GM19328 (cell line): Measurements from ENCODE around the gene LMBR1L.
"Not testable (repeated sequence)": the region's sequence is repeated elsewhere in the genome, so short reads cannot be mapped to it uniquely, and the experiment has no call there.

Experiments
- ATAC-seq: cut with Tn5 transposase; IDR thresholded peaks from one replicate; pipeline ENCODE4 v1.9.1; 2021; ENCODE audit warnings: mild to moderate bottlenecking, moderate library complexity; ENCODE audit not compliant: unreplicated experiment

Gene LMBR1L, protein sequence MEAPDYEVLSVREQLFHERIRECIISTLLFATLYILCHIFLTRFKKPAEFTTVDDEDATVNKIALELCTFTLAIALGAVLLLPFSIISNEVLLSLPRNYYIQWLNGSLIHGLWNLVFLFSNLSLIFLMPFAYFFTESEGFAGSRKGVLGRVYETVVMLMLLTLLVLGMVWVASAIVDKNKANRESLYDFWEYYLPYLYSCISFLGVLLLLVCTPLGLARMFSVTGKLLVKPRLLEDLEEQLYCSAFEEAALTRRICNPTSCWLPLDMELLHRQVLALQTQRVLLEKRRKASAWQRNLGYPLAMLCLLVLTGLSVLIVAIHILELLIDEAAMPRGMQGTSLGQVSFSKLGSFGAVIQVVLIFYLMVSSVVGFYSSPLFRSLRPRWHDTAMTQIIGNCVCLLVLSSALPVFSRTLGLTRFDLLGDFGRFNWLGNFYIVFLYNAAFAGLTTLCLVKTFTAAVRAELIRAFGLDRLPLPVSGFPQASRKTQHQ

DNA sequence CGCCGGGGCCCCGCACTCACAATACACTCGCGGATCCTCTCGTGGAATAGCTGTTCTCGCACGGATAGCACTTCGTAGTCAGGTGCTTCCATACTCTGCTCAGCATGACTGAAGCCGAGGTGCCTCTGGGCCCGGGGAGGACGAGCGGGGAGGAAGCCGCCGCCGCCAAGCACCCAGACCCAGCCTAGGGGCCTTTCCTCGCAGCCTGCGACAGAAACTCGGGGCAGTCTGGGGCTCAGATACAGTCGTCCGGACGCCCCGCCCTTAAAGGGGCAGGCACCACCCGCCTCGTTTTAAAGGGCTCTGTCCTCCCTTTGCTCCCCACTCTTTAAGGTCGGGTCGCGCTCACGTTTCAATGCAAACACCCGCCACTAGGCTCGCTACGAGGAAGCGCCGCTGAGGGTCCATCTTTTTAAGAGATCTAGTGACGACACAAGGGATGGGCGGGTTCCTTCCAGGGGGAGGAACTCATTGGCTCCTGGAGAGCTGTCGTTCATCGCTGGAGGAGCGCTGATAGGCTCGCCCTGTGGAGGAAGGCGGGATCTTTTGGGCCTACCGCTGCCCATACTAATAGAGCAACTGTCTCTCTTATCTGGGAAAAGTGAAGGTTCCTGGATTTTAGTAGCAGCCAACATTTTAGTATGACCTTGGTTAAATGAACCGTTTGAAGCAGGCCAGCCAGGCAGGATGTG lies at the start of gene LMBR1L:
Gene LMBR1L (minus strand): TSS at position 384 of the 692 bp plus-strand sequence. CDS start 292 bp downstream, at position 92.
- peak; percentile 99 for ATAC-seq

DNA sequence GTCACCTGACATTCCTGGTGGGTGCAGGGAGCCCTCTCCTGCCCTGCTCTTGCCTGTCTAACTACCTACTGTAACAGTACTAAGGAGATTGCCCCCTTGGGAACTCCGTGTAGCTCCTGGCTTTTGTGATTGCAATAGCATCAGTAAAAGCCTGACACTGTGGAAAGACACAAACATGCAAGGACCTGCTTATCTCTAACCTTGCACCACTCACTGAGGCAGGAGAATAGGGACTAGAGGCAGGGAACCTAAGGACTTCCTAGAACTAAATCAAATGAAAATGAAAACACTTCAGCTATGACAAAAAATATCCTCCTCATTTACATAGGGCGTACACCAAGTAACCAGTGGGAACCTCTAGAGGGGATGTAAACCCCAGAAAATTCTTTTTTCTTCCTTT lies 49.8 kb upstream of the LMBR1L start:
- no peak for ATAC-seq

DNA sequence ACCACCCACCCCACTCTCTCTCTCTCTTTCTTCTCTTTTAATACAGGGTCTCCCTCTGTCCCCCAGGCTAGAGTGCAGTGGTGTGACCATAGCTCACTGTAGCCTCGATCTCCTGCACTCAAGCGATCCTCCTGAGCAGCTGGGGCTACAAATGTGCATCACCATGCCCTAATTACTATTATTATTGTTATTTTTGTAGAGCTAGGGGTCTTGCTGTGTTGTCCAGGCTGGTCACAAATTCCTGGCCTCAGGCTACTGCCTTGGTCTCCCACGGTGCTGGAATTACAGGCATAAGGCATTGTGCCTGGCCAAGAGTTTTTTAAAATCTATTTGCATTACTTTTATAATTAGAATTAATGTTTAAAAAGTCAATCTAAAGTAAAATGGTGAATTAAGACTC lies 43.6 kb upstream of the LMBR1L start:
- no peak for ATAC-seq

DNA sequence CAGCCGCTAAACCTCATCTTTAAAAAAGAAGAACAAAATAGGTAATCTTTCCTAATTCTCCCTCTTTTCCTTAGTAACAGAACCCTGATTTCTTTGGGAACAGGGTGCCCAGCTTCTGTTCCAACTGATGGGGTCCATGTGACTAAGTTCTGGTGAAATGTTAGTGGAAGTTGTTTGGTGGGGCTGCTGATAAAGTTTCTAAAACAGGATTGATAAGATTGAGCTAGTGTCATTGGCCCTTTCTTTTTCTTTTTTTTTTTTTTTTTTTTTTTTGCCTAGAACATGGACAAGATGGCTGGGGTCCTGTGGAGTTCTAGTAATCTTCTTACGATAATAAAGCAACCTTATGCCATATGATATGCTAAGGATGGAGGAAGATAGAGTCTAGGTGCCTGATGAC lies 36.7 kb upstream of the LMBR1L start:
- ATAC-seq = no peak

DNA sequence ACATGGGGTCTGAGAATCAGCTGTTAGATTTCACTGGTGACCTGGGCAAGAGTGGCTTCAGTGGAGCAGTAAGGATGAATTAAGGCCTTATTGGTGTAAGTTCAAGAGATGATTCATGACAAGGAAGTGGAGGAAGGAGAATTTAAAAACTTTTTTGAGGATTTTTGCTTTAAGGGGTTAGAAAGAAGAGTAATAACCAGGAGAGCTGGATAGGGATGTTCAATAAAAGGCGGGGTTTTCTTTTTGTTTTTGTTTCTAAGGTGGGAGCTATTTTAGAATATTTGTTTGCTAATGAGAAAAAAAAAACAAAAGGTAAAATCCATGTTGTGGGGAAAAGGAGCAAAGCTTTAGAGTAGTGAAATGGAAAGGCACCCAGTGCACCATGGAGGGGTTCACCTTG lies 35.8 kb upstream of the LMBR1L start:
- ATAC-seq = no peak

DNA sequence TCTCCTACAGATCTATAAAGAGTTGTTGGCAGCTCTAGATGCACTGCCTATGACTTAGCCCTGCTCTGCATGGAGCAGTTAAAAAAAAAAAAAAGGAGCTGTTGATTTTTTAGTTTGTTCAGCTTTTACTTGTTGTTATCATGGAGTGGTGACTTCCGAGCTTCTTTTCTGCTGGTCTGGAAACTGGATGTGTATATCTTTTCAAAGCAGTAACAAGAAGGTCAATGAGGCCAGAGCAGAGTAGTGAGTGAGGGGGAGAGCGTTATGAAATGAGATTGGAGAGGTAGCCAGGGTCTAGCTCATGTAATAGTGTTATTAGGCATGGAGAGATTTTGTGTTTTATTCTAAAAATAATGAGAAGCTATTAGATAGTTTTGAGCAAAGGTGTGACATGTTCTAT lies 33.7 kb upstream of the LMBR1L start:
- ATAC-seq = no peak

DNA sequence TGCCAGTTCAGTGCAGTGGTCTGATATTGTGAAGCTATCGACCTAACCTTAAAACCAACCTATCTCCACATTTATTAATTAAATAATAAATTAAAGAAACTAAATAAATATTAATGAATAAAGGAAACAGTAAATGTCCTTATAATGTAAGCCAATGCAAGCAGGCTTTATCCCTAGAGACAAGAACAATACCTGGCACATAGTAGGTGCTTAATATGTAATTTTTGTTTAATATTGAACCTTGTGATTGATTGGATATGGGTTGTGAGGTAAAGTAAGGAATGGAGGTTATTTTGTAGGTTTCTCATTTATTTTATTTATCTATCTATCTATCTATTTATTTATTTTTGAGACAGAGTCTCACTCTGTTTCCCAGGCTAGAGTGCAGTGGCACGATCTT lies 28.4 kb upstream of the LMBR1L start:
- no peak for ATAC-seq

DNA sequence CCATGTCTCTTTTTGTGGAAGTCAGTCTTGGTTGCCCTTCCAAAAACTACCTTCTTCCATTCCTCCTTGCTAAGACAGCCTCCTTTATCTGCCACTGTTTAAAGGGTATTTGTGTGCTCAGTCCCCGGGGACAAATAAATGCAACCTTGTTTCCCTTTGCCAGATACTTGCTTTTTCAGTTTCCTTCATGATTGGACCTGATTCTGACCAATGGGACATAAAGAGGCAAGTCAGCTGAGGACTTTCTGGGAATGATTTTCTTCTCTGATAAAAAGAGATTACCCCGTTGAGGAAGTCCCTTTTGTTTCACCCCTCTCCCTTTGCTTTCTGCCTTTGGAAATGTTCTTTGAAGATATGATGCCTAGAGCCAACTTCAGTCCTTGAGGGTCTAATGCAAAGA lies 27.9 kb upstream of the LMBR1L start:
- no peak for ATAC-seq

DNA sequence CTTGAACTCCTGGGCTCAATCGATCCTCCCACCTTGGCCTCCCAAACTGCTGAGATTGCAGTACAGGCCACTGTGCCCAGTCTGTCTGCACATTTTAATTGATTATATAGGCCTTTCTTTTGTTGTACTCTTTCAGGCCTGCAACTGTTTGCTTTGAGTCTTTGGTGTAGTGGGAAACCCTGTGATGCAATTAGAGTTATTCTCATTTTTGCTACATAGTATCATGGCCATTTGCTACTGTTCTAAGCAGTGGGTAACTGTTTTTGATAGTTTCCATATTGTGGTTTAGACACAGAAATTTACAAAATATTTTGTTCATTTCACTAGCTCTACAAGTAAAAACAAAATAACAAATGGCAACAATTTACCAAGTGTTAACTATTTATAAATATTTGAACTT lies 26.8 kb upstream of the LMBR1L start:
- ATAC-seq = no peak

DNA sequence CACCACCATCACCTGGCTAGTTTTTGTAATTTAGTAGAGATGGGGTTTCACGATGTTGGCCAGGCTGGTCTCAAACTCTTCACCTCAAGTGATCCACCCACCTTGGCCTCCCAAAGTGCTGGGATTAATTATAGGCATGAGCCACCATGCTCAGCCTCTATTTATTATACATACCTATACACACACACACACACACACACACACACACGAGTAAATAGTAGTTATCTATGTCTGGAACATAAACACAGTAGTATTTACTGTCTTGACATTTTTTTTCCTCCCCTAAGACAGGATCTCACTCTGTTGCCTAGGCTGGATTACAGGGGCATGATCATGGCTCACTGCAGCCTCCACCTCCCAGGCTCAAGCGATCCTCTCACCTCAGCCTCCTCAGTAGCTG lies 26.4 kb upstream of the LMBR1L start:
- ATAC-seq = not testable (repeated sequence)

DNA sequence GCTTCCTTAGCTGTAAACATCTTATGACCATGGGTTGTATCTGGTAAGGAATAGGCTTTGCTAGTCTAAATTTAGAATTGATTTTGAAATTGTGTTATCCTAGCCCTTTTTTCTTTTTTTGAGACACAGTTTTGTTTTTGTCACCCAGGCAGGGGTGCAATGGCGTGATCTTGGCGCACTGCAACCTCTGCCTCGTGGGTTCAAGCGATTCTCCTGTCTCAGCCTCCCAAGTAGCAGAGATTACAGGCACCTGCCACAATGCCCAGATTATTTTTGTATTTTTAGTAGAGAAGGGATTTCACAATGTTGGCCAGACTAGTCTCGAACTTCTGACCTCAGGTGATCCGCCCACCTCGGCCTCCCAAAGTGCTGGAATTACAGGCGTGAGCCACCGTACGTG lies 22.9 kb upstream of the LMBR1L start:
- ATAC-seq = no peak

DNA sequence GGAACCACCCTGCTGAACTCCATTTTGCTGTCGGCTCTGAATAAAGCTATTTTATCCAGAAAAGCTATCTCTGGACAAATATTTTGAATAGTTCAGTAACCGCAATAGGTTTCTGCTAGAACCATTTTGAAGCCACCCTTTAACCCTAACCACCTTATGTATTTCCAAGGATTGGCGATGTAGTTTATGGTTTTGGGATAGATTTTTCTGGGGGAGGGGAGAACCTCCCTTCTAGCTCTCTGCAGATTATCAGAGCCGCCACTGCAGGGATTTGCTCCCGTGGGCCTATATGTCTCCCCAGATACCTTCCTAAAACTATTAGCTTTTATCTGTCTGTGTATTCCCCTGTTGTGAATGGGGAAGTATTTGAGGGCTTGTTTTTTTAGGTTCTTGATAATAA lies 22.4 kb upstream of the LMBR1L start:
- ATAC-seq = no peak

DNA sequence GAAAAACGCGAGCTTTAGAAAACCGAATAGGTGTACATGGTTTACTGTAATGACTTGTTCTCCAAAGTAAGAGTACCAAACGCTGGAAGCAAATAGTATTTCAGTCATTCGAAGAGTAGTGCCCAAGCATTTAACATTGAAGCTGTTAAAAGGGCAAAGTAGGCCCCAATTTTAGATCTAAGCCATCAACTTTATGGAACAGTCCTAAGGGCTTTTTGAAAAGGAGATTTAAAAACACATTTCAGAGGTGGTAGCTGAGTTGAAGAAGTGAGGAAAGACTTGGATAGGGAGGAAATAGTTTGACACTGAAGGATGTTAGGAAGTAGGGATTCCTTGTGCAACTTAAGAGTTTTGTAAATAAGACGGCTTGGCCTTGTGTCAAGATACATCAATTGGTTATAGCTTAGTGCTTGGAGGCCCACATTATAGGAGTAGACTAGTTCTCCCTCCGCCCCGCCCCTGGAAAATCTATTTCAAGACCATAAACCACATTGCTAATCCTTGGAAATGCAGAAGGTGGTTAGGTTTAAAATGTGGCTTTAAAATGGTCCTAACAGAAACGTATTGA lies 21.3 kb upstream of the LMBR1L start:
- ATAC-seq = no peak

DNA sequence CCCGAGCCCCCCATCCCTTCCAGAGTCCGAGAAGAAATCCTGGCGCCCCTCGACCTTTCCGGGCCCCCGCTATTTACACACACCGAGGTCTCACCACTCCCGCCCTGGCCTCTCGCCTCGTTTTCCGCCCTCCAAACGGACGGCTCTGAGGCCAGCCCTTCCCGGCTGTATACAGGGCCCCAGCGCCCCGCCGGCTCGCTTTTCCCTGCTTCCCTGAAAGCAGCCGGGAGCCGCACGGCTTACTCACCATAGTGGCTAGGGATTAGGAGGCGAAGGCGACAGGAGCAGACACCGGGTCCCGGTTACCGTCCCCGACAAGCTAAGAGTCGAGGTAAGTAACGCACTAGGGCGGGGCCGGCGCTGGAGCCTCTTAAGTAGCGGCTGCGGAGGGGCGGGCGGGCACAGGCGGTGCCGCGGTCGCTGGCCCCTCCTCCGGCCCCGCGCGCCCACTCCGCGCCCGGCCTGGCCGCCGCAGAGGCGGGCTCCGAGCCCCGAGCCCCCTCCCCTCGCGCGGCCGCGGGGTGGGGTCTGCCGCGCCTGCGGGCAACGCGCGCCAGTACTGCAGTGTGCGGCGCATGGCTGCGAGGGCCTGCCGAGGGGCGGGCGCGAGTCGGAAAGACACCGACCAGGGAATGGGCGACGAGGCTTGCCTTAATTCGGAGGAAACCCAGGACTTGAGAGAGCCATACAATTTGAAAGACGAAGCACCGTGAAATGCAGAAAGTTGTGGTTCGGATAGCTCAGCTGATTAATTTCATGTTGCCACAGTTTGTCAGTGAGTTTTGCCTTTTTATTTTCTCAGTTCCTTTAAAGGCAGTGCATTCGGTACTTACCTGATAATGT lies 20.6 kb upstream of the LMBR1L start, which contains the start of gene TUBA1B:
Gene TUBA1B (minus strand): TSS at position 345 of the 843 bp plus-strand sequence. CDS start 95 bp downstream, at position 250.
- peak; percentile 69 for ATAC-seq

DNA sequence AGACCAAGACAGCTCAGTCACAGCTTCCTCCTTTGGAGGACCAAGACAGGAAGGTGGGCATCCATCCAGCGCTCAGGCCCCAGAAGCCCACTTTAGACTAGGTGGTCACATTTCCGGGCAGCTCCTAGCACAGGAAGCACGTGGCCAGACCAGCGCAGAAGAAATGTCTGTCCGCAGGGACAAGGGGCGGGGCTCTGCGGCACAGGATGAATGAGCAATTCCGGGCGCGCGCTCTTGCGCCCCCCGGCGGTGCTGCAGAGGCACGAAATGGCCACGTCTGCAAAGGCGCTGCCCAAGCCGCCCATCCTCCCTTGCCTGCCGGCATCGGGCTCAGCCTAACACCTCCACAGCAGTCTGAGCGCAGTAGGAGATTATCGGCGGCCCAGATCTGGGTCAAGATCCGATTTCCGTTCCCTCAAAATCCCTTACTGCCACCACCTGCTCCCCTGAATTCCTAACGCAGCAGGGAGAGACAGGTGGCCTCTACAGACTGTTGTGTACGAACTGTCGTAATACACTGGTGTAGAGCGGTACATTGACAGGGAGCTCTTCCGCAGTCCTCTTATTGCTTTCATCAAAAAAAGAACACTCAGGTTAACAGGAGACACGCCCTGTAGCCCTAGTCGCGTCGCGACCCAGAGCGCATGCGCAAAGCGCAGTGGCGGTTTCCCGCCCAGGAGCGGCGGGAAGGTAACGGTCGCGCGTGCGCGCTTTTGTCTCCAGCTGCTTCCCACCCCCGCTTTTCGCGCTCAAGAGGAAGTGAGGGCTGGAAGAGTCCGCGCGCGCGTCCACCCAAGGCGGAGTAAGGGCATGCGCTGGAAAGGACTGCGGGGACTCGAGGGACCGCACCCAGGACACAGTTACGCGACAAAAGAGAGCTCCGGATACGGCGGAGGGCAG lies 19.8 kb upstream of the LMBR1L start:
- ATAC-seq = peak; percentile 49

DNA sequence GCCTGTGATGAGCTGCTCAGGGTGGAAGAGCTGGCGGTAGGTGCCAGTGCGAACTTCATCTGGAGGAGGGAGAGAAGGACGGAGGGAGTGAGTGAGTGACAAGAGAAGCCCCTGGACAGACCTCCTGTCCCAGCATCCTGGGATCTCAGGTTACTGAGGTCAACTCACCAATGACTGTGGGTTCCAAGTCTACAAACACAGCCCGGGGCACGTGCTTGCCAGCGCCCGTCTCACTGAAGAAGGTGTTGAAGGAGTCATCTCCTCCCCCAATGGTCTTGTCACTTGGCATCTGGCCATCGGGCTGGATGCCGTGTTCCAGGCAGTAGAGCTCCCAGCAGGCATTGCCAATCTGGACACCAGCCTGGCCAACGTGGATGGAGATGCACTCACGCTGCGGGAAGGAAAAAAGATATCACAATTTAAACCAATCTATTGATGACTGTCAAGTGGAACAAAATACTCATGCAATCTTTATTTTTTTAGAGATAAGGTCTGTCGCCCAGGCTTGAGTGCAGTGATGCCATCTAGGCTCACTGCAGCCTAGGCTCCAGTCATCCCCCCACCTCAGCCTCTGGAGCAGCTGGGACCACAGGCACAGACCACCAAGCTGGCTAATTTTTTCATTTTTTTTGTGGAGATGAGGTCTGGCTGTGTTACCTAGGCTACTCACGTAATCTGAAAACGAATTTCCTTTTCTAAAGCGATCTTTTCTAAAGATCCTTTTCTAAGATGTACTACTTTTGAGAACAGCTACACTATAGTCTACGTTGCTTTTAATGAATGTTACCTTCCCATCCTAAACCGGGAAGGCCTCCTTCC lies 18.9 kb upstream of the LMBR1L start:
- ATAC-seq = no peak

DNA sequence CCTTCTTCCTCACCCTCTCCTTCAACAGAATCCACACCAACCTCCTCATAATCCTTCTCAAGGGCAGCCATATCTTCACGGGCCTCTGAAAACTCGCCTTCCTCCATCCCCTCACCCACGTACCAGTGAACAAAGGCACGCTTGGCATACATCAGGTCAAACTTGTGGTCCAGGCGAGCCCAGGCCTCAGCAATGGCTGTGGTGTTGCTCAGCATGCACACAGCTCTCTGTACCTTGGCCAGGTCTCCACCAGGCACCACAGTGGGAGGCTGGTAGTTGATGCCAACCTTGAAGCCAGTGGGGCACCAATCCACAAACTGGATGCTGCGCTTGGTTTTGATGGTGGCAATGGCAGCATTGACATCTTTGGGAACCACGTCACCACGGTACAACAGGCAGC lies 17.3 kb upstream of the LMBR1L start:
- not testable (repeated sequence) for ATAC-seq

DNA sequence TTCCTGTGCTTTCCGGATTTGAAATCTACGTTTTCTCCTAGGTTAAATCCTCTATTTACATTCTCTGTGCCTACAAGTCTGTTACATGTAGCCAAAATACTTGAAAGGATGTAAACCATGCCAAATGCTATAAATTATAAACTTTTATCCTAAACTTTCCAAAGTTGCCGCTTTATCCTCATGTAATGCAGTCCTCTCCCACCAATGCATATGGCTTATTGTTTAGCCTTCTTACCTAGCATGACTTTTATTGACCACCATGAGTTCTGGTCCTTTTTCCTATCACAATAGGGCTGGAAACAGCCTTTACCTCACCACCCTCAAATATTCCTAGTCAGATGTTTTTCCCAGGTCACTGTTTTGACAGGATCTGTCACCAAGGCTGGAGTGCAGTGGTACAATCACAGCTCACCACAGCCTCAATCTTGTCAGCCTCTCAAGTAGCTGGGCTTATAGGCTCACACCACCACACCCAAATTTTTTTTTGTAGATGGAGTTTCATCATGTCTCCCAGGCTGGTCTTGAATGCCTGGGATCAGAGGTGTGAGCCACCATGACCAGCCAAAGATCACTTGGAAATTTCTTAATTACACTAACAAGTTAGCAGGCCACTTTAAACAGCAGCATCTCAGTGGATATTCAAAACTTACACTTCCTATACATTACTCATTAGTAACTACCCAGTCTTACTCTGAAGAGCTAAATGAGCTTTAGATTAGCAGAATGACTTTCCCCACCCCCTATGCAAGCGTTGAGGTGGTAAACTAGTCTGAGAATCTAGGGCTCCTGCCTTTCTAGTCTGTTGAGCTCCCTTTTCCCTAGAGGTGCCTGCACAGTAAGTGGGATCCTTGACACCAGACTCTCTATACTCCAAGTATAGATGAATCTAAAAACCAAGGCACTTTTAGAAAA lies 16.5 kb upstream of the LMBR1L start:
- no peak for ATAC-seq
